ENCODE results near the gene EGFL6. TPM values are rescaled to one million over a fixed set of nuclear protein-coding genes. Genes with fewer than 3 reads are reported as not detected.

The EGFL6 gene
- polyA plus RNA-seq, 1 of the 3 experiments (the other 2 are of a cell fraction), result 0.25 TPM

DNA sequence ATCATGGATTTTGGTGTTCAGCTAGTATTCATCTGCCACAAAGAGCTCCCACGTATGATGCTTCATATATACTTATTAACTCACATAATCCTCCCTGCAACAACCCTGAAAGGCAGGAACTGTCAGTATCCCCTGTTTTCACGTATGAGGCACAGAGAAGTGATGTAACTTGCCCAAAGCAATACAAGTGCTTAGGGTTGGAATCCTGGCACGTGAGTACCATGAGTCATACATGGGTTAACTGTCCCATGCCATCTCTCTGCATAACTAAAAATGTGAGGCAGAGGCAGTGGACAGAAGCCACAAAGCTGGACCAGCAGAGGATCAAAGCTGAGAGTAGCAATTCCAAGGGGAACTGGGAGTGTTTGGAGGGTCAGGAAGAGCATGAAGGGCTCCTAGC lies 35.7 kb upstream of the EGFL6 start (continued):
- TF ChIP-seq, protein P1, sequence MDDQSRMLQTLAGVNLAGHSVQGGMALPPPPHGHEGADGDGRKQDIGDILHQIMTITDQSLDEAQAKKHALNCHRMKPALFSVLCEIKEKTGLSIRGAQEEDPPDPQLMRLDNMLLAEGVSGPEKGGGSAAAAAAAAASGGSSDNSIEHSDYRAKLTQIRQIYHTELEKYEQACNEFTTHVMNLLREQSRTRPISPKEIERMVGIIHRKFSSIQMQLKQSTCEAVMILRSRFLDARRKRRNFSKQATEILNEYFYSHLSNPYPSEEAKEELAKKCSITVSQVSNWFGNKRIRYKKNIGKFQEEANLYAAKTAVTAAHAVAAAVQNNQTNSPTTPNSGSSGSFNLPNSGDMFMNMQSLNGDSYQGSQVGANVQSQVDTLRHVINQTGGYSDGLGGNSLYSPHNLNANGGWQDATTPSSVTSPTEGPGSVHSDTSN (IDR thresholded peaks at IDR 0.05), result no peak
- TF ChIP-seq RXRA (IDR thresholded peaks at IDR 0.05; ENCODE audit: borderline replicate concordance, low read depth), result no peak

DNA sequence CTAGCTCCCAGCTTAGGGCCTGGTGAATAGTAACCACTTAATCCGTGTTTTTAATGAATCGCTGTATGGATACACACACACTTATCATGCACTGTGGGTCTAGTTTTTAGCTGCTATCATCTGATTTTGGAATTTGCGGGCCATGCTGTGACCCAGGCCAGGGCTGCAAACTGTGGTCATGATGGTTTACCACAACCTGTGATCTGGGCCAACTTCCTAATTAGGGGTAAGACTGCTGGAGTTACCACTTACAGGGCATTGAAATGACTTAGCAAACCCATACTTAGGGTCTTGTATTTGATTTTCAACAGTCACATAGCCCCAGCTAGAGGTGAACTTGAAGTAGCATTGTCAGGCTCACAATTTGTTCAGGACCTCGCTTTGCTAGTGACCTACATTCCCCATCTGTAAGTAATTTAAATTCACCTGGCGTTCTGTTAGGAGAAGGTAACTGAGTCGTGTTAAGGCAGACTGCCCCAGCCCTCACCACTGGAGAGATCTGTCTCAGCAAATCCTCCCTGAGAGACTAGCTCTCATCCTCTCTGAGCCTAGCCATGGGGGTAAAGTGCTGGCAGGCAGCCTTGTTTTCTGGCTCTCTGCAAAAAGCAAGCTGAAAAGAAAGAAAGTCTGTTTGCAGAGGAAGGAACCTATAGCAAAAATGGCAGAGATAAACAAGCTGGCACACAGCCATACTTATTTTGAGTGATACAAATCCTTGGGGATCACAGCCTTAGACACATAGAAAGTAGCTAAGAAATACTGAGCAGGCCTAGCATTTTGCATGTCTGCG lies 33.8 kb upstream of the EGFL6 start:
- WGBS (ENCODE audit: low lambda C conversion rate), result 46% methylated on average over 7 of the region's 7 CpGs

More for the DNA sequence above, 33.8 kb upstream of the EGFL6 start:
- Histone ChIP-seq H3K27me3 (ENCODE audit: insufficient read depth) (no peaks in the 10 kb centered on the region; the same call in 1 of the 2 replicates), H3K4me1 (ENCODE audit: control insufficient read depth in 1 of 2, insufficient read depth in 2 of 2, low read depth in 1 of 2, low read length in 1 of 2) (no peaks in the 10 kb centered on the region), H3K36me3 (replicated peaks in 1 of 2; ENCODE audit: control insufficient read depth in 1 of 2, insufficient read depth in 2 of 2, low read length in 1 of 2) (no peaks in the 10 kb centered on the region), H3K4me3 (ENCODE audit: low read depth in 2 of 2, low read length in 1 of 2) (no peak overlapping the region), H3K79me2 (ENCODE audit: insufficient read depth) (no peaks in the 10 kb centered on the region), H2AFZ (ENCODE audit: low read depth) (no peak overlapping the region), H3K9ac (no peak overlapping the region), H3K4me2 (no peak overlapping the region), H3F3A (replicated peaks; ENCODE audit: insufficient read depth) (no peaks in the 10 kb centered on the region), H3K9me3 (no peaks in the 10 kb centered on the region), H3K27ac (ENCODE audit: low read depth in 2 of 2, low read length in 1 of 2) (no peak overlapping the region), H3K9me2 (no peaks in the 10 kb centered on the region), H4K20me1 (ENCODE audit: insufficient read depth) (no peaks in the 10 kb centered on the region)
- TF ChIP-seq NFIC (IDR thresholded peaks at IDR 0.05; ENCODE audit: borderline replicate concordance), result no peak
- TF ChIP-seq JUND (IDR thresholded peaks at IDR 0.05), result no peak
- no peak for TF ChIP-seq GABPA (IDR thresholded peaks at IDR 0.05; ENCODE audit: low read depth)
- no peak for TF ChIP-seq EZH2phosphoT487 (IDR thresholded peaks at IDR 0.05; ENCODE audit: borderline replicate concordance, low read depth)
- TF ChIP-seq, protein P2, sequence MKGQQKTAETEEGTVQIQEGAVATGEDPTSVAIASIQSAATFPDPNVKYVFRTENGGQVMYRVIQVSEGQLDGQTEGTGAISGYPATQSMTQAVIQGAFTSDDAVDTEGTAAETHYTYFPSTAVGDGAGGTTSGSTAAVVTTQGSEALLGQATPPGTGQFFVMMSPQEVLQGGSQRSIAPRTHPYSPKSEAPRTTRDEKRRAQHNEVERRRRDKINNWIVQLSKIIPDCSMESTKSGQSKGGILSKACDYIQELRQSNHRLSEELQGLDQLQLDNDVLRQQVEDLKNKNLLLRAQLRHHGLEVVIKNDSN (IDR thresholded peaks at IDR 0.05; ENCODE audit: borderline replicate concordance, low read depth), result no peak
- no peak for TF ChIP-seq TCF12 (IDR thresholded peaks at IDR 0.05)
- TF ChIP-seq MXI1 (IDR thresholded peaks at IDR 0.05; ENCODE audit: low read depth, low read length), result no peak
- TF ChIP-seq GATA2 (CRISPR knock-in tag; IDR thresholded peaks at IDR 0.05), result no peak
- no peak for TF ChIP-seq RCOR1 (IDR thresholded peaks at IDR 0.05; ENCODE audit: low read length)
- TF ChIP-seq, protein P3, sequence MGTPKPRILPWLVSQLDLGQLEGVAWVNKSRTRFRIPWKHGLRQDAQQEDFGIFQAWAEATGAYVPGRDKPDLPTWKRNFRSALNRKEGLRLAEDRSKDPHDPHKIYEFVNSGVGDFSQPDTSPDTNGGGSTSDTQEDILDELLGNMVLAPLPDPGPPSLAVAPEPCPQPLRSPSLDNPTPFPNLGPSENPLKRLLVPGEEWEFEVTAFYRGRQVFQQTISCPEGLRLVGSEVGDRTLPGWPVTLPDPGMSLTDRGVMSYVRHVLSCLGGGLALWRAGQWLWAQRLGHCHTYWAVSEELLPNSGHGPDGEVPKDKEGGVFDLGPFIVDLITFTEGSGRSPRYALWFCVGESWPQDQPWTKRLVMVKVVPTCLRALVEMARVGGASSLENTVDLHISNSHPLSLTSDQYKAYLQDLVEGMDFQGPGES (IDR thresholded peaks at IDR 0.05; ENCODE audit: low read depth, low read length), result no peak
- TF ChIP-seq, protein P4, sequence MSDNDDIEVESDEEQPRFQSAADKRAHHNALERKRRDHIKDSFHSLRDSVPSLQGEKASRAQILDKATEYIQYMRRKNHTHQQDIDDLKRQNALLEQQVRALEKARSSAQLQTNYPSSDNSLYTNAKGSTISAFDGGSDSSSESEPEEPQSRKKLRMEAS (IDR thresholded peaks at IDR 0.05; ENCODE audit: low read depth), result no peak
- TF ChIP-seq, protein P5, sequence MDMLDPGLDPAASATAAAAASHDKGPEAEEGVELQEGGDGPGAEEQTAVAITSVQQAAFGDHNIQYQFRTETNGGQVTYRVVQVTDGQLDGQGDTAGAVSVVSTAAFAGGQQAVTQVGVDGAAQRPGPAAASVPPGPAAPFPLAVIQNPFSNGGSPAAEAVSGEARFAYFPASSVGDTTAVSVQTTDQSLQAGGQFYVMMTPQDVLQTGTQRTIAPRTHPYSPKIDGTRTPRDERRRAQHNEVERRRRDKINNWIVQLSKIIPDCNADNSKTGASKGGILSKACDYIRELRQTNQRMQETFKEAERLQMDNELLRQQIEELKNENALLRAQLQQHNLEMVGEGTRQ (IDR thresholded peaks at IDR 0.05; ENCODE audit: borderline replicate concordance, low read depth, low read length), result no peak
- ChIA-PET CTCF (no interaction called here), POLR2A (no interaction called here)
- no peak for DNase-seq

Data from SK-N-SH (cell line).